H9 (cell line): ENCODE data around the gene SUCLG1. TPM values are rescaled to one million over a fixed set of nuclear protein-coding genes. Genes with fewer than 3 reads are reported as not detected.

ENCODE experiments used
- DNase-seq: peaks from one replicate; pipeline ENCODE4 v3.0.0-alpha.2; 2017
- H2AFZ ChIP-seq: one replicate; pipeline ENCODE4 v1.6.1; 2013; ENCODE audit warnings: mild to moderate bottlenecking, low read length, control low read depth, moderate library complexity
- H2AK5ac ChIP-seq: 2 replicates; pipeline ENCODE4 v1.6.1; 2013; ENCODE audit warnings: low read length, control low read depth, mixed read lengths; ENCODE audit not compliant: insufficient read length
- H2BK120ac ChIP-seq: one replicate; pipeline ENCODE4 v1.6.1; 2013; ENCODE audit warnings: low read depth, mild to moderate bottlenecking, low read length, control low read depth, inconsistent platforms; ENCODE audit not compliant: poor library complexity, severe bottlenecking
- H2BK12ac ChIP-seq: 2 replicates; pipeline ENCODE4 v1.6.1; 2013; ENCODE audit warnings: low read length, control low read depth, mixed read lengths, low read depth; ENCODE audit not compliant: insufficient read length
- H2BK15ac ChIP-seq: 2 replicates; pipeline ENCODE4 v1.6.1; 2013; ENCODE audit warnings: low read depth, low read length, control low read depth
- H2BK20ac ChIP-seq: one replicate; pipeline ENCODE4 v1.6.1; 2013; ENCODE audit warnings: low read depth, mild to moderate bottlenecking, low read length, control low read depth, inconsistent platforms; ENCODE audit not compliant: poor library complexity, severe bottlenecking
- H2BK5ac ChIP-seq: 2 replicates; pipeline ENCODE4 v1.6.1; 2013; ENCODE audit warnings: low read length, control low read depth, mixed read lengths; ENCODE audit not compliant: insufficient read length
- H3K14ac ChIP-seq: 2 replicates; pipeline ENCODE4 v1.6.1; 2013; ENCODE audit warnings: low read length, control low read depth; ENCODE audit not compliant: insufficient read depth
- H3K18ac ChIP-seq: 2 replicates; pipeline ENCODE4 v1.6.1; 2013; ENCODE audit warnings: low read depth, mild to moderate bottlenecking, mixed read lengths, low read length, control low read depth; ENCODE audit not compliant: insufficient read length
- H3K23ac ChIP-seq: 2 replicates; pipeline ENCODE4 v1.6.1; 2013; ENCODE audit warnings: low read length, control low read depth, mixed read lengths, low read depth; ENCODE audit not compliant: insufficient read length
- H3K23me2 ChIP-seq: 2 replicates; pipeline ENCODE4 v1.6.1; 2013; ENCODE audit warnings: low read depth, mild to moderate bottlenecking, mixed read lengths, low read length, control low read depth; ENCODE audit not compliant: insufficient read length, poor library complexity, severe bottlenecking
- H3K27ac ChIP-seq: 2 replicates; pipeline ENCODE4 v1.5.1; 2013; ENCODE audit warnings: low read length, control low read depth, mixed read lengths, low read depth; ENCODE audit not compliant: insufficient read length
- H3K27me3 ChIP-seq: 2 replicates; pipeline ENCODE4 v1.6.1; 2013; ENCODE audit warnings: low read length, control low read depth, inconsistent platforms; ENCODE audit not compliant: insufficient read depth
- H3K4ac ChIP-seq: 2 replicates; pipeline ENCODE4 v1.6.1; 2013; ENCODE audit warnings: low read depth, mild to moderate bottlenecking, control low read depth, inconsistent platforms, low read length, moderate library complexity
- H3K4me1 ChIP-seq: 2 replicates; pipeline ENCODE4 v1.6.1; 2013; ENCODE audit warnings: low read length, control low read depth, inconsistent platforms; ENCODE audit not compliant: insufficient read depth
- H3K4me2 ChIP-seq: 2 replicates; pipeline ENCODE4 v1.6.1; 2013; ENCODE audit warnings: low read length, control low read depth, mixed read lengths; ENCODE audit not compliant: insufficient read length, insufficient read depth
- H3K56ac ChIP-seq: 2 replicates; pipeline ENCODE4 v1.6.1; 2013; ENCODE audit warnings: low read depth, mild to moderate bottlenecking, mixed read lengths, low read length, control low read depth; ENCODE audit not compliant: insufficient read length
- H3K79me1 ChIP-seq: 2 replicates; pipeline ENCODE4 v1.6.1; 2013; ENCODE audit warnings: low read depth, mild to moderate bottlenecking, moderate library complexity, low read length, control low read depth, inconsistent platforms; ENCODE audit not compliant: insufficient read depth, poor library complexity, severe bottlenecking
- H3K79me2 ChIP-seq: 2 replicates; pipeline ENCODE4 v1.6.1; 2013; ENCODE audit warnings: low read length, control low read depth, inconsistent platforms; ENCODE audit not compliant: insufficient read depth
- H3K9ac ChIP-seq: 2 replicates; pipeline ENCODE4 v1.6.1; 2013; ENCODE audit warnings: low read length, control low read depth, mixed read lengths; ENCODE audit not compliant: insufficient read length; ENCODE audit errors: extremely low read depth
- H3K9me3 ChIP-seq: one replicate; pipeline ENCODE4 v1.6.1; 2013; ENCODE audit warnings: low read depth, low read length, inconsistent platforms; ENCODE audit not compliant: control insufficient read depth
- H3T11ph ChIP-seq: one replicate; pipeline ENCODE4 v1.6.1; 2013; ENCODE audit warnings: mild to moderate bottlenecking, low read length, control low read depth, inconsistent platforms
- H4K20me1 ChIP-seq: one replicate; pipeline ENCODE4 v1.6.1; 2013; ENCODE audit not compliant: control insufficient read depth, insufficient read length, insufficient read depth
- H4K5ac ChIP-seq: 2 replicates; pipeline ENCODE4 v1.6.1; 2013; ENCODE audit warnings: low read depth, mild to moderate bottlenecking, mixed read lengths, low read length, control low read depth; ENCODE audit not compliant: insufficient read length
- H4K8ac ChIP-seq: replicated peaks from 2 replicates; pipeline ENCODE4 v1.6.1; 2013; ENCODE audit warnings: low read length, control low read depth, mixed read lengths, low read depth; ENCODE audit not compliant: insufficient read length
- H4K91ac ChIP-seq: 2 replicates; pipeline ENCODE4 v1.6.1; 2013; ENCODE audit warnings: low read depth, mild to moderate bottlenecking, moderate library complexity, mixed read lengths, low read length, control low read depth; ENCODE audit not compliant: insufficient read length
- H3K27ac Mint-ChIP-seq, 3 experiments: 2 replicates in 2 of 3; 3 replicates in 1 of 3; pipeline ENCODE4 v1.8.0; 2020 to 2021; ENCODE audit warnings: mixed read lengths in 3 of 3, mild to moderate bottlenecking in 1 of 3, moderate library complexity in 1 of 3
- H3K27me3 Mint-ChIP-seq: 2 replicates; pipeline ENCODE4 v1.8.0; 2021; ENCODE audit warnings: low read depth, mild to moderate bottlenecking, moderate library complexity, mixed read lengths
- H3K36me3 Mint-ChIP-seq, 3 experiments: 2 replicates in 2 of 3; 3 replicates in 1 of 3; pipeline ENCODE4 v1.8.0; 2020 to 2021; ENCODE audit warnings: low read depth in 3 of 3, mixed read lengths in 3 of 3; ENCODE audit not compliant: insufficient read depth in 1 of 3
- H3K4me1 Mint-ChIP-seq, 2 experiments: 2 replicates each; pipeline ENCODE4 v1.8.0; 2020; ENCODE audit warnings: mixed read lengths in 2 of 2
- H3K4me3 Mint-ChIP-seq, 2 experiments: 2 replicates in 1 of 2; 3 replicates in 1 of 2; pipeline ENCODE4 v1.8.0; 2020 to 2021; ENCODE audit warnings: mild to moderate bottlenecking in 2 of 2, mixed read lengths in 2 of 2, moderate library complexity in 1 of 2
- H3K9me3 Mint-ChIP-seq, 2 experiments: 2 replicates in 1 of 2; 3 replicates in 1 of 2; pipeline ENCODE4 v1.8.0; 2020; ENCODE audit warnings: mild to moderate bottlenecking in 2 of 2, mixed read lengths in 2 of 2, moderate library complexity in 1 of 2
- WGBS: extraction: QIAGEN DNeasy Blood & Tissue Kit; methylation state at CpG from one replicate; pipeline ENCODE4 v1.1.7; 2013; ENCODE audit warnings: missing lambda C conversion rate, low lambda C conversion rate, mixed read lengths; ENCODE audit not compliant: insufficient read length; ENCODE audit errors: extremely low coverage; 5-methylcytosine and 5-hydroxymethylcytosine counted together
- total RNA-seq: library from RNA; stranded (reverse); gene quantifications from 2 replicates; pipeline ENCODE4 v1.2.1, GENCODE V29; 2021
- TF ChIP-seq, protein P1 (sequence below): fragments of 200-600 bp; sonication (generic); conservative IDR thresholded peaks from 3 replicates; pipeline ENCODE4 v1.8.0; 2021; ENCODE audit warnings: antibody characterized with exemption, mild to moderate bottlenecking

The SUCLG1 gene
- total RNA-seq, 1 experiment from 2014 or later, result 40.0 TPM

DNA sequence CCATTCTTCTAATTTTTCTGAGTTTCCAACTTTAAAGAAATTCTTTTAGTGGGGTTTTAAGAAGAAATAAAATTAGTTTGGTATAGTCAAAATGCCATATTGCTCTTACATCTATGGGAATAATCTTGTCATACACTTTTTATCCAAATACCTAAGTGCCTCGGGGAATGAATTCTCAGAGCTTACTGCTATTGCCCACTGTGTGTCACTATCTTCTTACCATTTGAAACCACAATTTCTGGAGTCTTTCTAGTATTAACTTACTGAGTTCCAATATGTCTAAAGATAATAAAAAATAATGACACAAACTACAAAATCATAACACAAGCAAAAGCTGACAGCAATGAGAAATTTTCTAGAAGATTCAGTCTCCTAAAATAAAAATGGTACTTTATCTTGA is 33.5 kb upstream of the SUCLG1 start:
- H4K91ac ChIP-seq, result no peak overlapping the region
- H3K79me1 ChIP-seq, result no peaks in the 10 kb centered on the region

More for the DNA sequence above, 33.5 kb upstream of the SUCLG1 start:
- Mint-ChIP-seq H3K4me3 (no peak overlapping the region), H3K27ac (no peak overlapping the region), H3K27me3 (peaks cover 4% of the 10 kb centered on the region; the same call in 1 of the 2 replicates), H3K36me3 (peaks cover 0 to 3% (median 0%) of the 10 kb centered on the region in 3 experiments; a peak in 1 of 7 replicates), H3K9me3 (no peaks in the 10 kb centered on the region), H3K4me1 (peaks cover 3% of the 10 kb centered on the region in 2 experiments; a peak in 1 of 4 replicates)
- Histone ChIP-seq H2BK15ac (no peak overlapping the region), H3K14ac (no peak overlapping the region), H2BK12ac (no peak overlapping the region), H3T11ph (no peak overlapping the region), H3K56ac (no peak overlapping the region), H3K23me2 (no peaks in the 10 kb centered on the region), H3K18ac (no peak overlapping the region), H3K27ac (no peak overlapping the region), H2BK120ac (no peak overlapping the region), H3K79me2 (no peaks in the 10 kb centered on the region), H2AFZ (no peak overlapping the region), H4K5ac (no peak overlapping the region), H3K27me3 (no peaks in the 10 kb centered on the region), H3K23ac (no peak overlapping the region), H4K8ac (no peak overlapping the region), H4K20me1 (no peaks in the 10 kb centered on the region), H3K4ac (no peak overlapping the region), H2BK20ac (no peak overlapping the region), H2BK5ac (no peak overlapping the region), H2AK5ac (no peak overlapping the region), H3K4me1 (no peaks in the 10 kb centered on the region), H3K9ac (no peak overlapping the region), H3K4me2 (no peak overlapping the region), H3K9me3 (no peaks in the 10 kb centered on the region)
- TF ChIP-seq, protein P1, sequence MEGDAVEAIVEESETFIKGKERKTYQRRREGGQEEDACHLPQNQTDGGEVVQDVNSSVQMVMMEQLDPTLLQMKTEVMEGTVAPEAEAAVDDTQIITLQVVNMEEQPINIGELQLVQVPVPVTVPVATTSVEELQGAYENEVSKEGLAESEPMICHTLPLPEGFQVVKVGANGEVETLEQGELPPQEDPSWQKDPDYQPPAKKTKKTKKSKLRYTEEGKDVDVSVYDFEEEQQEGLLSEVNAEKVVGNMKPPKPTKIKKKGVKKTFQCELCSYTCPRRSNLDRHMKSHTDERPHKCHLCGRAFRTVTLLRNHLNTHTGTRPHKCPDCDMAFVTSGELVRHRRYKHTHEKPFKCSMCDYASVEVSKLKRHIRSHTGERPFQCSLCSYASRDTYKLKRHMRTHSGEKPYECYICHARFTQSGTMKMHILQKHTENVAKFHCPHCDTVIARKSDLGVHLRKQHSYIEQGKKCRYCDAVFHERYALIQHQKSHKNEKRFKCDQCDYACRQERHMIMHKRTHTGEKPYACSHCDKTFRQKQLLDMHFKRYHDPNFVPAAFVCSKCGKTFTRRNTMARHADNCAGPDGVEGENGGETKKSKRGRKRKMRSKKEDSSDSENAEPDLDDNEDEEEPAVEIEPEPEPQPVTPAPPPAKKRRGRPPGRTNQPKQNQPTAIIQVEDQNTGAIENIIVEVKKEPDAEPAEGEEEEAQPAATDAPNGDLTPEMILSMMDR, result peak; percentile 38; the same call in 2 of the 3 replicates
- no peak for DNase-seq
- no CpG with 5 or more reads among the region's 1 CpG for WGBS
